Astrocyte (in vitro differentiated cells and primary cell): ENCODE measurements around the gene CARS2. TPM values are rescaled to one million over a fixed set of nuclear protein-coding genes. Genes with fewer than 3 reads are reported as not detected.
A peak's percentile ranks its signal among the peaks of the same experiment; 100 is the strongest.

ENCODE experiments used
- DNase-seq: peaks from one replicate; pipeline ENCODE4 v3.0.0-alpha.2; 2010; ENCODE audit warnings: low read depth
- FAIRE-seq: peaks from 2 replicates; lab custom pipeline; 2011; peaks lifted over from hg19 to GRCh38; lab: Jason Lieb, UNC
- H2AFZ ChIP-seq: 2 replicates; pipeline ENCODE4 v1.6.0; 2012; ENCODE audit warnings: low read depth, low read length, inconsistent platforms
- H3K27ac ChIP-seq: 2 replicates; pipeline ENCODE4 v1.5.1; 2011; ENCODE audit warnings: low read depth, low read length, inconsistent platforms
- H3K27me3 ChIP-seq: 2 replicates; pipeline ENCODE4 v1.6.0; 2011; ENCODE audit warnings: low read length, inconsistent platforms; ENCODE audit not compliant: insufficient read depth
- H3K36me3 ChIP-seq: 2 replicates; pipeline ENCODE4 v1.5.1; 2011; ENCODE audit warnings: low read length, inconsistent platforms; ENCODE audit not compliant: insufficient read depth
- H3K4me1 ChIP-seq: 2 replicates; pipeline ENCODE4 v1.5.1; 2011; ENCODE audit warnings: low read length, inconsistent platforms; ENCODE audit not compliant: insufficient read depth
- H3K4me2 ChIP-seq: 2 replicates; pipeline ENCODE4 v1.6.0; 2012; ENCODE audit warnings: low read length, inconsistent platforms
- H3K4me3 ChIP-seq: 2 replicates; pipeline ENCODE4 v1.5.1; 2011; ENCODE audit warnings: low read depth, mild to moderate bottlenecking, low read length, inconsistent platforms; ENCODE audit not compliant: insufficient read depth
- H3K79me2 ChIP-seq: 2 replicates; pipeline ENCODE4 v1.6.0; 2012; ENCODE audit warnings: mild to moderate bottlenecking, low read length, inconsistent platforms; ENCODE audit not compliant: insufficient read depth
- H3K9ac ChIP-seq: 2 replicates; pipeline ENCODE4 v1.6.0; 2012; ENCODE audit warnings: mild to moderate bottlenecking, low read length, inconsistent platforms
- H3K9me3 ChIP-seq: 2 replicates; pipeline ENCODE4 v1.5.1; 2012; ENCODE audit warnings: low read depth, mild to moderate bottlenecking, low read length, inconsistent platforms; ENCODE audit not compliant: insufficient read depth
- H4K20me1 ChIP-seq: 2 replicates; pipeline ENCODE4 v1.6.0; 2012; ENCODE audit warnings: low read length, inconsistent platforms; ENCODE audit not compliant: insufficient read depth
- H3K27ac Mint-ChIP-seq: one replicate; pipeline ENCODE4 v1.8.0; 2021; ENCODE audit warnings: mild to moderate bottlenecking, mixed read lengths; ENCODE audit not compliant: unreplicated experiment
- H3K27me3 Mint-ChIP-seq: one replicate; pipeline ENCODE4 v1.8.0; 2021; ENCODE audit warnings: low read depth, mixed read lengths; ENCODE audit not compliant: unreplicated experiment
- H3K36me3 Mint-ChIP-seq: one replicate; pipeline ENCODE4 v1.8.0; 2021; ENCODE audit warnings: low read depth, mixed read lengths; ENCODE audit not compliant: unreplicated experiment
- H3K4me1 Mint-ChIP-seq: one replicate; pipeline ENCODE4 v1.8.0; 2021; ENCODE audit warnings: low read depth, mixed read lengths; ENCODE audit not compliant: unreplicated experiment
- H3K4me3 Mint-ChIP-seq: one replicate; pipeline ENCODE4 v1.8.0; 2021; ENCODE audit warnings: mild to moderate bottlenecking, moderate library complexity, mixed read lengths; ENCODE audit not compliant: unreplicated experiment
- H3K9me3 Mint-ChIP-seq: one replicate; pipeline ENCODE4 v1.8.0; 2021; ENCODE audit warnings: mild to moderate bottlenecking, mixed read lengths; ENCODE audit not compliant: unreplicated experiment
- CTCF ChIP-seq: IDR thresholded peaks from 2 replicates; pipeline ENCODE4 v1.5.1; 2011; ENCODE audit warnings: low read depth, mild to moderate bottlenecking, inconsistent platforms, low read length, moderate library complexity; ENCODE audit not compliant: insufficient read depth
- EZH2 ChIP-seq: IDR thresholded peaks from 2 replicates; pipeline ENCODE4 v1.6.1; 2012; ENCODE audit warnings: mild to moderate bottlenecking, low read length, inconsistent platforms; ENCODE audit not compliant: insufficient read depth
- total RNA-seq: library from RNA; stranded (reverse); gene quantifications from 2 replicates; pipeline ENCODE4 v1.2.1, GENCODE V29; 2021

Gene CARS2
- total RNA-seq, 1 donor from 2014 or later: 51.4 TPM

GRCh38 chr13:110681868-110682550, 23.9 kb downstream of the CARS2 start:
- Mint-ChIP-seq H3K4me3 (no peak overlapping the region), H3K27ac (no peak overlapping the region), H3K36me3 (peaks cover 22% of the 10 kb centered on the region), H3K9me3 (peaks cover 3% of the 10 kb centered on the region), H3K4me1 (peaks cover 10% of the 10 kb centered on the region), H3K27me3 (no peaks in the 10 kb centered on the region)
- FAIRE-seq (no peak), DNase-seq (no peak)
- Histone ChIP-seq H3K4me3 (no peak overlapping the region), H3K9ac (no peak overlapping the region), H3K79me2 (no peaks in the 10 kb centered on the region), H3K27ac (no peak overlapping the region), H3K36me3 (peaks cover 10% of the 10 kb centered on the region), H3K4me2 (no peak overlapping the region), H2AFZ (no peak overlapping the region), H3K27me3 (no peaks in the 10 kb centered on the region), H4K20me1 (peaks cover 16% of the 10 kb centered on the region), H3K4me1 (peaks cover 3% of the 10 kb centered on the region), H3K9me3 (no peaks in the 10 kb centered on the region)
- TF ChIP-seq EZH2 (no peak), CTCF (no peak)

- Mint-ChIP-seq H3K4me3 (no peak overlapping the region), H3K36me3 (peaks cover 24% of the 10 kb centered on the region), H3K27me3 (no peaks in the 10 kb centered on the region), H3K4me1 (peaks cover 10% of the 10 kb centered on the region), H3K27ac (no peak overlapping the region), H3K9me3 (peaks cover 3% of the 10 kb centered on the region)
- Histone ChIP-seq H3K79me2 (no peaks in the 10 kb centered on the region), H4K20me1 (peaks cover 16% of the 10 kb centered on the region), H3K4me1 (peaks cover 3% of the 10 kb centered on the region), H3K27me3 (no peaks in the 10 kb centered on the region), H3K36me3 (peaks cover 9% of the 10 kb centered on the region), H3K4me2 (no peak overlapping the region), H2AFZ (no peak overlapping the region), H3K27ac (no peak overlapping the region), H3K9me3 (no peaks in the 10 kb centered on the region), H3K9ac (no peak overlapping the region), H3K4me3 (no peak overlapping the region)
- no peak for FAIRE-seq
- no peak for DNase-seq
- TF ChIP-seq EZH2 (no peak), CTCF (peak; percentile 43)
Observed at GRCh38 chr13:110680852-110681251, 25.1 kb downstream of the CARS2 start.
